DND-41 (cell line): ENCODE results near the gene DNAH3.
"Not testable (repeated sequence)": the region's sequence is repeated elsewhere in the genome, so short reads cannot be mapped to it uniquely, and the experiment has no call there.

Experiments used
- ATAC-seq: fragments of 200-7000 bp; cut with Tn5 transposase; 3 replicates; pipeline ENCODE4 v1.9.1; 2021; ENCODE audit warnings: low read depth; ENCODE audit not compliant: insufficient read depth
- DNase-seq: peaks from one replicate; pipeline ENCODE4 v3.0.0-alpha.2; 2020
- H2AFZ ChIP-seq: 2 replicates; pipeline ENCODE4 v1.6.0; 2012; ENCODE audit warnings: low read depth, low read length
- H3K27ac ChIP-seq: 2 replicates; pipeline ENCODE4 v1.5.1; 2012; ENCODE audit warnings: low read length, inconsistent platforms
- H3K27me3 ChIP-seq: fragments of 200-600 bp; sonication (generic); 2 replicates; pipeline ENCODE4 v1.6.0; 2012; ENCODE audit warnings: low read length, mild to moderate bottlenecking, inconsistent platforms; ENCODE audit not compliant: insufficient read depth, poor library complexity
- H3K36me3 ChIP-seq: 2 replicates; pipeline ENCODE4 v1.5.1; 2012; ENCODE audit warnings: low read length, inconsistent platforms; ENCODE audit not compliant: insufficient read depth
- H3K4me1 ChIP-seq: 2 replicates; pipeline ENCODE4 v1.5.1; 2012; ENCODE audit warnings: mild to moderate bottlenecking, low read length; ENCODE audit not compliant: insufficient read depth
- H3K4me2 ChIP-seq: 2 replicates; pipeline ENCODE4 v1.6.0; 2012; ENCODE audit warnings: mild to moderate bottlenecking, moderate library complexity, low read length, inconsistent platforms; ENCODE audit not compliant: insufficient read depth
- H3K4me3 ChIP-seq, 2 experiments: fragments of 200-600 bp in 1 of 2; shearing (Covaris generic) in 1 of 2; 2 replicates each; pipeline ENCODE4 v1.5.1; 2012 to 2016; ENCODE audit warnings: inconsistent platforms in 2 of 2, low read length in 2 of 2, mild to moderate bottlenecking in 2 of 2, low read depth in 1 of 2, moderate library complexity in 1 of 2
- H3K79me2 ChIP-seq: 2 replicates; pipeline ENCODE4 v1.6.0; 2012; ENCODE audit warnings: low read length, inconsistent platforms; ENCODE audit not compliant: insufficient read depth
- H3K9ac ChIP-seq: 2 replicates; pipeline ENCODE4 v1.6.0; 2012; ENCODE audit warnings: low read depth, mild to moderate bottlenecking, inconsistent platforms, low read length, moderate library complexity
- H3K9me3 ChIP-seq: 2 replicates; pipeline ENCODE4 v1.5.1; 2012; ENCODE audit warnings: low read length, moderate library complexity, mild to moderate bottlenecking, inconsistent platforms; ENCODE audit not compliant: insufficient read depth, severe bottlenecking
- H4K20me1 ChIP-seq: 2 replicates; pipeline ENCODE4 v1.6.0; 2012; ENCODE audit warnings: low read length; ENCODE audit not compliant: insufficient read depth
- CTCF ChIP-seq: IDR thresholded peaks from 2 replicates; pipeline ENCODE4 v1.5.1; 2012; ENCODE audit warnings: borderline replicate concordance, low read length, moderate library complexity, mild to moderate bottlenecking; ENCODE audit not compliant: poor library complexity, severe bottlenecking; ENCODE audit errors: extremely low read depth
- EZH2 ChIP-seq: IDR thresholded peaks from 3 replicates; pipeline ENCODE4 v1.6.1; 2012; ENCODE audit warnings: borderline replicate concordance, low read depth, mild to moderate bottlenecking, moderate library complexity, low read length, inconsistent platforms; ENCODE audit not compliant: severe bottlenecking

Gene DNAH3

GRCh38 chr16:21053590-21053989, 97.1 kb downstream of the DNAH3 start:
- Histone ChIP-seq H3K9ac (no peak overlapping the region), H3K4me1 (no peaks in the 10 kb centered on the region), H3K27ac (no peak overlapping the region), H3K4me3 (no peak overlapping the region), H3K9me3 (no peaks in the 10 kb centered on the region), H4K20me1 (no peaks in the 10 kb centered on the region), H3K79me2 (no peaks in the 10 kb centered on the region), H3K36me3 (no peaks in the 10 kb centered on the region), H2AFZ (no peak overlapping the region), H3K27me3 (no peaks in the 10 kb centered on the region), H3K4me2 (no peak overlapping the region)
- no peak for DNase-seq
- TF ChIP-seq EZH2 (no peak), CTCF (no peak)
- no peak for ATAC-seq

GRCh38 chr16:21048091-21048912, 102.3 kb downstream of the DNAH3 start:
- not testable (repeated sequence) for H2AFZ ChIP-seq, ATAC-seq, H3K36me3 ChIP-seq, H3K27ac ChIP-seq, H3K4me2 ChIP-seq, H3K79me2 ChIP-seq, H3K9ac ChIP-seq, H3K9me3 ChIP-seq, H4K20me1 ChIP-seq, H3K27me3 ChIP-seq, H3K4me1 ChIP-seq, H3K4me3 ChIP-seq
- DNase-seq = peak; percentile 4

GRCh38 chr16:21038197-21038596, 112.4 kb downstream of the DNAH3 start:
- H3K79me2 ChIP-seq = no peaks in the 10 kb centered on the region
- no peak for TF ChIP-seq EZH2
- TF ChIP-seq CTCF = no peak
- H3K36me3 ChIP-seq = no peaks in the 10 kb centered on the region
- no peak overlapping the region for H3K9ac ChIP-seq
- H3K9me3 ChIP-seq = no peaks in the 10 kb centered on the region
- no peak overlapping the region for H3K4me3 ChIP-seq
- H4K20me1 ChIP-seq = no peaks in the 10 kb centered on the region
- no peaks in the 10 kb centered on the region for H3K27me3 ChIP-seq
- H3K4me1 ChIP-seq = no peaks in the 10 kb centered on the region
- no peak overlapping the region for H3K4me2 ChIP-seq
- H3K27ac ChIP-seq = no peak overlapping the region
- no peak for DNase-seq
- no peak overlapping the region for H2AFZ ChIP-seq
- ATAC-seq = no peak

GRCh38 chr16:21037736-21038135, 112.9 kb downstream of the DNAH3 start:
- H3K36me3 ChIP-seq = no peaks in the 10 kb centered on the region
- H3K4me1 ChIP-seq = no peaks in the 10 kb centered on the region
- no peak overlapping the region for H3K9ac ChIP-seq
- no peak for DNase-seq
- no peaks in the 10 kb centered on the region for H3K27me3 ChIP-seq
- no peaks in the 10 kb centered on the region for H3K9me3 ChIP-seq
- H4K20me1 ChIP-seq = no peaks in the 10 kb centered on the region
- no peak overlapping the region for H3K27ac ChIP-seq
- no peak for ATAC-seq
- TF ChIP-seq EZH2 = no peak
- no peak overlapping the region for H3K4me3 ChIP-seq
- no peaks in the 10 kb centered on the region for H3K79me2 ChIP-seq
- H2AFZ ChIP-seq = no peak overlapping the region
- no peak overlapping the region for H3K4me2 ChIP-seq
